HG02678 (cell line): ENCODE data around the gene ZSWIM3.

ENCODE experiments used
- ATAC-seq: cut with Tn5 transposase; IDR thresholded peaks from one replicate; pipeline ENCODE4 v1.9.1; 2021; ENCODE audit warnings: mild to moderate bottlenecking, moderate library complexity; ENCODE audit not compliant: unreplicated experiment

ZSWIM3 gene

DNA sequence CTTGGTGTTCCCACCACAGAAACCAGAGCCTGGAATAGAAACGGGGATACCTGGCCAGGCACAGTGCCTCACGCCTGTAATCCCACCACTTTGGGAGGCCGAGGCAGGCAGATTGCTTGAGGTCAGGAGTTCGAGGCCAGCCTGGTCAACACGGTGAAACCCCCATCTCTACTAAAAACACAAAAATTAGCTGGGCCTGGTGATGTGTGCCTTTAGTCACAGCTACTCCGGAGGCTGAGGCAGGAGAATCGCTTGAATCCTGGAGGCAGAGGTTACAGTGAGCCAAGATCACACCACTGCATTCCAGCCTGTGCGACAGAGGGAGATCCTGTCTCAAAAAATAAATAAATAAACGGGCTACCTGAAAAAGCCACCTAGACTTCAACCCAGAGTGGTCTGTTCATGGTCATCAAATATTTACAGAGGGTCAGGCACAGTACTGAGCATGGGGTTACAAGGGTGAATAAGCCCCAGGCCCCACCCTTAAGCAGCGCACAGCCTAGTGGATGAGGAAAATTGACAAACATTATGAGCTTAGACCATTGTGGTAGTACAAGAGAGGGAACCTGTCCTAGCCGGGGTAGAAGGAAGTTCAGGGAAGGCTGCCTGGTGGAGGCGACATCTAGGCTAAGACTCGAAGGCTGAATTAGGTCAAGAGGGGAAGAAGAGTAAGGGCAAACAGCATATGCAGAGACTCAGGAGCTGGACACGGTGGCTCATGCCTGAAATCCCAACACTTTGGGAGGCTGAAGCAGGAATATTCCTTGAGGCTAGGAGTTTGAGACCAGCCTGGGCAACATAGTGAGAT lies 69.9 kb downstream of the ZSWIM3 start:
- ATAC-seq = no peak
